NCI-H2196 treated with DMSO at 0.1 percent for 48 hours (cell line): ENCODE measurements around the gene NAT8.
"Not testable (repeated sequence)": the region's sequence is repeated elsewhere in the genome, so short reads cannot be mapped to it uniquely, and the experiment has no call there.

Source experiments
- DNase-seq: peaks from one replicate; lab custom pipeline; 2025; ENCODE audit not compliant: unreplicated experiment; lab: John Stamatoyannopoulos, UW

The NAT8 gene

GRCh38 chr2:73638429-73638828 lies 3.8 kb downstream of the NAT8 start:
- DNase-seq, result no peak

GRCh38 chr2:73636977-73637376 lies 5.2 kb downstream of the NAT8 start:
- DNase-seq, result not testable (repeated sequence)

GRCh38 chr2:73630662-73631266 lies 11.5 kb downstream of the NAT8 start:
- DNase-seq, result not testable (repeated sequence)

- DNase-seq, result not testable (repeated sequence)
These were observed 13.7 kb downstream of the NAT8 start for GRCh38 chr2:73628493-73628892.

GRCh38 chr2:73626237-73626636 lies 16.0 kb downstream of the NAT8 start:
- not testable (repeated sequence) for DNase-seq

- DNase-seq, result not testable (repeated sequence)
These were observed 17.6 kb downstream of the NAT8 start for GRCh38 chr2:73624625-73625024.

GRCh38 chr2:73624036-73624435 lies 18.2 kb downstream of the NAT8 start:
- DNase-seq, result not testable (repeated sequence)

- DNase-seq, result not testable (repeated sequence)
These were observed 22.3 kb downstream of the NAT8 start for GRCh38 chr2:73619925-73620324.

- DNase-seq, result no peak
These were observed 27.2 kb downstream of the NAT8 start for GRCh38 chr2:73614997-73615396.

GRCh38 chr2:73614105-73614504 lies 28.1 kb downstream of the NAT8 start:
- no peak for DNase-seq

- DNase-seq, result no peak
These were observed 30.4 kb downstream of the NAT8 start for GRCh38 chr2:73611867-73612266.

GRCh38 chr2:73611193-73611592 lies 31.0 kb downstream of the NAT8 start:
- no peak for DNase-seq

- DNase-seq, result no peak
These were observed 32.1 kb downstream of the NAT8 start for GRCh38 chr2:73610111-73610510.

GRCh38 chr2:73604589-73604988 lies 37.6 kb downstream of the NAT8 start:
- DNase-seq, result not testable (repeated sequence)

GRCh38 chr2:73603099-73603588 lies 39.1 kb downstream of the NAT8 start:
- DNase-seq, result not testable (repeated sequence)

GRCh38 chr2:73601780-73602179 lies 40.4 kb downstream of the NAT8 start:
- DNase-seq, result no peak

GRCh38 chr2:73594251-73594650 lies 48.0 kb downstream of the NAT8 start:
- no peak for DNase-seq

GRCh38 chr2:73593680-73594079 lies 48.5 kb downstream of the NAT8 start:
- no peak for DNase-seq
